ENCODE results near the gene TOP2A.

DNA sequence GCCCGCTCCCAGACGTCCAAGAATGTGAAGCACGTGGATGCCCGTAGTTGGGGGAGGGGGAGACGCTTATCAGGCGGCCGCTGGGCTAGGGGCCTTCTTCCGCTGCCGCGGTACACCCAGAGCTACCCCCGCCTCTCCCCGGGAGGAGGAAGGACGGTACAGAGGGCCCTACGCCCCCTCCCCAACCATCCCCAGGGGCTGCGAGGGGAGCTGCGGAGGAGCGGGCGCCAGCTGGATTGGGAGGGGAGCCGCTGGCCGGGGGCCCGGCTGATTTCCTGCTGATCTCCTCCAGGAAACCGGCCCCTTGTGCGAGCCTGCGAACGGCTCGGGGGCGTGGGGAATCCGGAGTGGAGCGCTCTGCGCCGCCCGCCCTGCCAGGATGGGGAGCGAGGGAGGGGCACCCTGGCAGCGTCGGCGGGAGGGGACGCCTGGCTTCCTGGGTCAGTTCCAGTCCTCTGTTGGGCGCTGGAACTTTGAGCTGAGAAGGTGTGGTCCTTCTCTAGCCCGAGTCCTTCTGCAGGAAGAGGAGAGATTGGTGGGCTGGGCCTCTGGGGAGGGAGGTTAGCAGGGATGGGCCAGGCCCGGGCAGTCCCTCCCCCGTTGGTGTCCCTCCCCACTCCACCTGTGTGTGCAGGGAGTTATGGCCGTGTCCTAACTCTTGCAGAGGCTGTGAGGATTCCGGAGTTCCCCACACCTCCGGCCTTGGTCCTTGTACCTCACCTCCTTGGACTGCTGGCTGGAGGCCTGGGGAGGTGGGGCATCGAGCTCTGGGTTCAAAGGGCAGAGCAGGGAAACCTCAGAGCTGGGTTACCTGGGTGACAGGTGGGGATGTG, 72.3 kb downstream of the TOP2A start:
- TF ChIP-seq POLR2AphosphoS5 (IDR thresholded peaks at IDR 0.05; ENCODE audit: low read depth, low read length) (no peak), PAX5 (IDR thresholded peaks at IDR 0.05; ENCODE audit: insufficient read depth, low read length, severe bottlenecking) (no peak), POLR2A (IDR thresholded peaks at IDR 0.05; ENCODE audit: low read depth, low read length) (no peak)
